DOHH2 (cell line): ENCODE data around the gene CACNA1B.

Experiments used
- H3F3A ChIP-seq: fragments of 200-600 bp; sonication (generic), shearing (Covaris generic); 2 replicates; pipeline ENCODE4 v1.6.0; 2016; ENCODE audit warnings: antibody characterized with exemption, mild to moderate bottlenecking; ENCODE audit not compliant: control insufficient read depth, insufficient read depth
- H3K27ac ChIP-seq: fragments of 200-600 bp; sonication (generic); 2 replicates; pipeline ENCODE4 v1.5.1; 2014; ENCODE audit warnings: low read depth, mild to moderate bottlenecking, low read length, moderate library complexity
- H3K27me3 ChIP-seq: fragments of 200-600 bp; sonication (generic); 2 replicates; pipeline ENCODE4 v1.6.1; 2014; ENCODE audit warnings: mild to moderate bottlenecking, low read length, mixed read lengths; ENCODE audit not compliant: control insufficient read depth
- H3K36me3 ChIP-seq: fragments of 200-600 bp; sonication (generic); 2 replicates; pipeline ENCODE4 v1.6.1; 2014; ENCODE audit warnings: mild to moderate bottlenecking, low read length, moderate library complexity, mixed read lengths; ENCODE audit not compliant: control insufficient read depth
- H3K4me1 ChIP-seq: fragments of 200-600 bp; sonication (generic); 2 replicates; pipeline ENCODE4 v1.6.1; 2014; ENCODE audit warnings: mild to moderate bottlenecking, low read length, mixed read lengths; ENCODE audit not compliant: control insufficient read depth
- H3K4me2 ChIP-seq: fragments of 200-600 bp; sonication (generic); 2 replicates; pipeline ENCODE4 v1.6.0; 2014; ENCODE audit warnings: mild to moderate bottlenecking, low read length, moderate library complexity
- H3K4me3 ChIP-seq: fragments of 200-600 bp; sonication (generic); 2 replicates; pipeline ENCODE4 v1.5.1; 2014; ENCODE audit warnings: mild to moderate bottlenecking, low read length, mixed read lengths
- H3K79me2 ChIP-seq: fragments of 200-600 bp; sonication (generic); 2 replicates; pipeline ENCODE4 v1.6.1; 2014; ENCODE audit warnings: mild to moderate bottlenecking, low read length, mixed read lengths; ENCODE audit not compliant: control insufficient read depth
- H3K9me2 ChIP-seq: fragments of 200-600 bp; sonication (generic); replicated peaks from 2 replicates; pipeline ENCODE4 v1.6.1; 2014; ENCODE audit warnings: mild to moderate bottlenecking, low read length, mixed read lengths; ENCODE audit not compliant: control insufficient read depth
- H3K9me3 ChIP-seq: fragments of 200-600 bp; sonication (generic); 2 replicates; pipeline ENCODE4 v1.6.1; 2014; ENCODE audit warnings: antibody characterized with exemption, low read length, mixed read lengths; ENCODE audit not compliant: control insufficient read depth, insufficient read depth
- H4K20me1 ChIP-seq: fragments of 200-600 bp; sonication (generic); 2 replicates; pipeline ENCODE4 v1.6.0; 2014; ENCODE audit warnings: low read depth, mild to moderate bottlenecking, antibody characterized with exemption, low read length, moderate library complexity; ENCODE audit not compliant: control insufficient read depth, insufficient read depth
- CTCF ChIP-seq: fragments of 200-600 bp; sonication (generic); IDR thresholded peaks from one replicate; pipeline ENCODE4 v1.5.1; 2014; ENCODE audit warnings: antibody characterized with exemption, mild to moderate bottlenecking, low read depth, low read length; ENCODE audit not compliant: poor library complexity, severe bottlenecking
- EZH2phosphoT487 ChIP-seq: fragments of 200-600 bp; sonication (generic); IDR thresholded peaks from 2 replicates; pipeline ENCODE4 v1.6.1; 2017; ENCODE audit warnings: borderline replicate concordance, mild to moderate bottlenecking, antibody characterized with exemption, low read length, moderate library complexity, mixed read lengths

The CACNA1B gene

GRCh38 chr9:138118601-138119071 lies 241.1 kb downstream of the CACNA1B start:
- H3K4me1 ChIP-seq, result no peaks in the 10 kb centered on the region
- H3K4me3 ChIP-seq, result no peak overlapping the region
- H3K36me3 ChIP-seq, result no peaks in the 10 kb centered on the region
- peaks cover 6% of the 10 kb centered on the region; the same call in 1 of the 2 replicates for H3K9me3 ChIP-seq
- TF ChIP-seq CTCF (no peak), EZH2phosphoT487 (no peak)
- H3K9me2 ChIP-seq, result no peaks in the 10 kb centered on the region
- H3K79me2 ChIP-seq, result no peaks in the 10 kb centered on the region
- H4K20me1 ChIP-seq, result no peaks in the 10 kb centered on the region
- H3K27ac ChIP-seq, result no peak overlapping the region
- H3F3A ChIP-seq, result no peaks in the 10 kb centered on the region
- H3K4me2 ChIP-seq, result no peak overlapping the region
- no peaks in the 10 kb centered on the region for H3K27me3 ChIP-seq

- Histone ChIP-seq H4K20me1 (no peaks in the 10 kb centered on the region), H3K9me3 (peaks cover 6% of the 10 kb centered on the region; the same call in 1 of the 2 replicates), H3K4me3 (no peak overlapping the region), H3K4me1 (no peaks in the 10 kb centered on the region), H3K27ac (no peak overlapping the region), H3K36me3 (no peaks in the 10 kb centered on the region), H3F3A (no peaks in the 10 kb centered on the region), H3K4me2 (no peak overlapping the region), H3K79me2 (no peaks in the 10 kb centered on the region), H3K9me2 (no peaks in the 10 kb centered on the region), H3K27me3 (no peaks in the 10 kb centered on the region)
- no peak for TF ChIP-seq CTCF
- no peak for TF ChIP-seq EZH2phosphoT487
These were observed 241.8 kb downstream of the CACNA1B start for GRCh38 chr9:138119202-138120027.

- Histone ChIP-seq H3K4me2 (no peak overlapping the region), H3K36me3 (no peaks in the 10 kb centered on the region), H3K4me1 (no peaks in the 10 kb centered on the region), H3K9me2 (no peaks in the 10 kb centered on the region), H3K9me3 (peaks cover 6% of the 10 kb centered on the region; the same call in 1 of the 2 replicates), H3K27ac (no peak overlapping the region), H3K4me3 (no peak overlapping the region), H3K79me2 (no peaks in the 10 kb centered on the region), H4K20me1 (no peaks in the 10 kb centered on the region), H3K27me3 (no peaks in the 10 kb centered on the region), H3F3A (no peaks in the 10 kb centered on the region)
- TF ChIP-seq EZH2phosphoT487, result no peak
- no peak for TF ChIP-seq CTCF
These were observed 242.5 kb downstream of the CACNA1B start for GRCh38 chr9:138120072-138120471.
